ENCODE results near the gene SNX3.

Gene SNX3

DNA sequence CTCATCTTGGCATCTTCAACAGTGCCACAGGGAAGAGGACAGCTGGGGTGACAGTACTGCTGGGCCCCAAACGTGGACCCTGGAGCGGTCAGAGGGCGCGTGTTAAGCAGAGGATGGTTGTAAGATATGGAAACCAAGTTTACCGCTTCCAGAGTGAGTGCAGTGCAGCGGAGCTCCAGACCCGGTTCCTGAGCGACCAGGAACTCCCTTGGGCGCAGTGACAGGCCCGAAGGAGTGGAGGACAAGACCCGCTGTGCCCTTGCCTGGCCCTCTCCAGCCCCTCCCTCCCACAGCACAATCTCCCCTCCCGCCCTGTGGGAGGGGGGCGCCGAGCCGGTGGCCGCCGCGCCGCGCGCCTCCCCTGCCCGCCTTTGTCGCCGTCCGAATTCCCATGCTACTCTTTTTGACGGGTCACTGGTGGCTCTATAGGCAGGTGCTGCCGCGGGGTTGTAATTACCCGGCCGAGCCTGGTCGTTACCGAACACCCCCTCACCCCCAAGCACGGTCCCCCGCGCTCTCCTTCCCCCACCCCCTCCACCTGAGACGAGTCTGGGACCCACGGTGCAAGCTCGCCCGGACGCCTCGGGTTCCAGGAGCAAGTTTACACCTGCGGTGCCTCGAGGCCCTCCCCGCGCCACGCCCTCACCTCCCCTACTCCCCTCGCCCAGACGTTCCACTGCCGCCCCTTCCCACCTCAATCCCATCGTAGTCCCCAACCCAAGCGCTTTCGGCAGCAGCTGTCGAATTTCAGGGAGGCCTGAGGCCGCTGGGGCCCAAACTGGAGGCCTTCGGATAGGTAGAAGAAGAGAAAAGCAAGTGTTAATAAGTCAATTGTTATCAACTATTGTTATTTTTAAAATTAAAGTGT, 91.1 kb downstream of the SNX3 start:
- H3K4me3 ChIP-seq (ENCODE audit: low read depth, low read length) = no peak overlapping the region
- no peak for TF ChIP-seq CTCF (IDR thresholded peaks at IDR 0.05; ENCODE audit: low read depth, low read length)

GRCh38 chr6:108168501-108169463, 92.1 kb downstream of the SNX3 start:
- no peak overlapping the region for H3K4me3 ChIP-seq (ENCODE audit: low read depth, low read length)
- no peak for TF ChIP-seq CTCF (IDR thresholded peaks at IDR 0.05; ENCODE audit: low read depth, low read length)

DNA sequence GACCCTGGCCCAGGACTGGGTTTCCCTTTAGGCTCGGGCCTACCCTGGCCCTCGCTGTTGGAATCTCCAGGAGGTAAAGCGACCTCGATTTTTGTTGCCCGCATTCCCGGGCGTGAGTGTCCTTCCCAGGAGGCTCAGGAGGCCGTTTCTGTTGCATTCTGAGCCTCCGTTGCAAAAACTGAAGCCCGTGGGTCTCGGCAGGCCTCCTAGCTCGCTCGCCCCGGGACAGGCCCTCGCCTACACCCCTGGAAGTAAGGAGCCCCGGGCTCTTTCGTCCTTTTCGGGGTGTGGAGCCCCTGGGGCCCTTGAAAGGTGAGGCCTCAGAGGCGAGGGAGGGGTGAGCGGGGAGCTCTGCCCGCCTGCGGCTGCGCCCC, 92.8 kb downstream of the SNX3 start:
- no peak for TF ChIP-seq CTCF (IDR thresholded peaks at IDR 0.05; ENCODE audit: low read depth, low read length)
- no peak overlapping the region for H3K4me3 ChIP-seq (ENCODE audit: low read depth, low read length)

- no peak overlapping the region for H3K4me3 ChIP-seq (ENCODE audit: low read depth, low read length)
- TF ChIP-seq CTCF (IDR thresholded peaks at IDR 0.05; ENCODE audit: low read depth, low read length) = no peak
Measured at GRCh38 chr6:108167449-108168089, 93.3 kb downstream of the SNX3 start.

DNA sequence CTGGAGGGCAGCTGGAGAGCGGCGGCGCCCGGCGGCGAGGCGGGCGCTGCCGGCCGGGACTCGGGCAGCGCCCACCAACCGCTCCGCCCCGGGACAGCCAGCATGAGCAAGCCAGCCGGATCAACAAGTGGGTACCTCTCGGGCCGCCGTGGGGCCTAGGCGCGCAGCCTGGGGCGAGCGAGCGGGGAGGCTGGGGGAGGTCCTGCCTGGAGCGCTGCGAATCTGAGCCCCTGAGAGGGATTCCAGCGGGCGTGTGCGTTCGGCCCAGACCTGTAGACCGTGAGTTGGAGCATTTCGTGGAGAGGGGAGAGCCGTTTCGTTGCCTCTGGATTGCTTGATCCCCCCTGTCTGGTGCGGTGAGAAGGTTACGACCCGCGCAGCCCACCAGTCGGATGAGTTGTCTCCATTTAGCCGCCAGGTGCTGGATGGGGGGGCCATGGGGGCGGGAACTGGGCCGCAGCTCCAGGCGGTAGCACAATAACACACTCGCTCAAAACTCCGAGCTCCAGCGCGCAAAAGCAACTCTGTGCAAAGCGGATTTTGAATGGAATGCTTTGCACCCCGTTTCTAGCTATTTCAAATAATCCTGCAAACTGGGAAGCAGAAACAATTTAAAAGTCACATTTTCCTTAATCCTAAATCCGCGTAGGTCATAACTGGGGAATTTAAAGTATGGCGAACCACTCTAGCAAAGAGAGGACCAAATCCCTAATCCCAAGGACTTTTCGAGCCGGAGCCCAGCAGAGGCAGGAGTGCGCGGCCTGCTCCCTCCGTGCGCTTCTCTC, 94.0 kb downstream of the SNX3 start:
- TF ChIP-seq CTCF (IDR thresholded peaks at IDR 0.05; ENCODE audit: low read depth, low read length) = no peak
- H3K4me3 ChIP-seq (ENCODE audit: low read depth, low read length) = no peak overlapping the region

GRCh38 chr6:108165714-108166663, 94.9 kb downstream of the SNX3 start, which contains the start of gene NR2E1:
TSS of gene NR2E1 (plus strand) at chr6:108166022. CDS start at chr6:108166766, 744 bp downstream.
- no peak within 1 kb of the TSS for H3K4me3 ChIP-seq (ENCODE audit: low read depth, low read length)
- TF ChIP-seq CTCF (IDR thresholded peaks at IDR 0.05; ENCODE audit: low read depth, low read length) = no peak

Measured in WI38 (cell line).